SK-N-DZ (cell line): ENCODE data around the gene ZNF224.
"Not testable (repeated sequence)": the region's sequence is repeated elsewhere in the genome, so short reads cannot be mapped to it uniquely, and the experiment has no call there.

ENCODE experiments used
- DNase-seq: peaks from one replicate; pipeline ENCODE4 v3.0.0-alpha.2; 2015; ENCODE audit warnings: low spot score
- small RNA-seq, 2 experiments: library from RNA; depleted of rRNA; stranded (forward); fragments of <200 nt; gene quantifications; one replicate each; pipeline ENCODE3, GENCODE V24; 2014

ZNF224 gene

GRCh38 chr19:44121162-44121561 lies 27.0 kb downstream of the ZNF224 start:
- DNase-seq = not testable (repeated sequence)

GRCh38 chr19:44131955-44132354 lies 37.8 kb downstream of the ZNF224 start:
- no peak for DNase-seq

- DNase-seq = peak; percentile 85
Observed at GRCh38 chr19:44141191-44142058, 47.3 kb downstream of the ZNF224 start, which contains the start of gene ZNF234. Gene ZNF234, plus strand, starts transcription at chr19:44141554. Its CDS starts 3,079 bp downstream, at chr19:44144633.

GRCh38 chr19:44142059-44142433 lies 47.9 kb downstream of the ZNF224 start:
- no peak for DNase-seq

GRCh38 chr19:44149776-44150175 lies 55.6 kb downstream of the ZNF224 start:
- DNase-seq = no peak

GRCh38 chr19:44151491-44151890 lies 57.3 kb downstream of the ZNF224 start:
- no peak for DNase-seq

- DNase-seq = no peak
Observed at GRCh38 chr19:44156475-44156874, 62.3 kb downstream of the ZNF224 start.

Small RNAs within 50 kb of the gene (small RNA-seq; reads per million reads assigned to genes)
- 0 reads per million in 2 experiments for gene RNU6-902P
